ENCODE results near the gene KSR2.
"Not testable (repeated sequence)": the region's sequence is repeated elsewhere in the genome, so short reads cannot be mapped to it uniquely, and the experiment has no call there.

KSR2 gene

DNA sequence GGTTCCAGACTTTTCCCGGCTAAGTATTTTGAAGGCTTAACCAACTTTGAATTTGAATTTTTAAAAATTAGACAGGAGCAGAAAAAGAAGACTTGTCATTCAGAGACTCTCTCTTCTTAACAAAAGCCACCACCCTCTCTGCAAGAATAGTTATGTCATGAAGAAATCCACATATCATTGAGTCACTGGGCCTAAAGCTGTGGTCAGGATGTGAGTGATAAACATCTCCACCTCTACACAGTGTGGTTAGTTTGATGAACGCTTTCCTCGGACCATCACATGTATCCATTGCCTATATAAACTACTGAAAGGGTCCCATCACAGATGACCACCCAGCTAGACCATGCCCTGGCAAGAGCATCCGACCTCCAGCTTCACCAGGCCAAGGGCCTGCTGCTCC lies 226.1 kb downstream of the KSR2 start:
- DNase-seq: no peak

DNA sequence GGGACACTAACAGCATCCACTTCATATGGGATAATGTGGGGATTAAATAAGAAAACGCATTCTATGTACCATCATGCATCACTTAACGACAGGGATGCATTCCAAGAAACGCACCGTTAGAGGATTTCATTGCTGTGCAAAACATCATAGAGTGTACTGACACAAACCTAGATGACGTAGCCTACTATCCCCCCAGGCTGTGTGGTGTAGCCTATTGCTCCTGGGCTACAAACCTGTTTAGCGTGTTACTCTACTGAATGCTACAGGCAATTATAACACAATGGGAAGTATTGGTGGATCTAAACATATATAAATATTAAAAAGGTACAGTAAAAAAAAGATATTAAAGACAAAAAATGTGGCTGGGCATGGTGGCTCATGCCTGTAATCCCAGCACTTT lies 230.6 kb downstream of the KSR2 start:
- no peak for DNase-seq

DNA sequence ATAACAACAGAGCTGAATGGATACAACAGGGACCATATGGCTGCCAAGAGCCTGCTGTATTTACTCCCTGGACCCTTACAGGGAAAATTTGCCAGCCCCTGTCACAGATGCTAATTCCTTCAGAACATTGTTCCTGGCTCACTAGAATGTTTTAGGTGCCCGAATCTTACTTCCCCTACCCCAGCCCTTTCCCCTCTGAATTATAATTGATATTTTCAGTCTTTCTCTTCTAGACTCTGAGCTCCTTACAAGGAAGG lies 235.3 kb downstream of the KSR2 start:
- DNase-seq: no peak

DNA sequence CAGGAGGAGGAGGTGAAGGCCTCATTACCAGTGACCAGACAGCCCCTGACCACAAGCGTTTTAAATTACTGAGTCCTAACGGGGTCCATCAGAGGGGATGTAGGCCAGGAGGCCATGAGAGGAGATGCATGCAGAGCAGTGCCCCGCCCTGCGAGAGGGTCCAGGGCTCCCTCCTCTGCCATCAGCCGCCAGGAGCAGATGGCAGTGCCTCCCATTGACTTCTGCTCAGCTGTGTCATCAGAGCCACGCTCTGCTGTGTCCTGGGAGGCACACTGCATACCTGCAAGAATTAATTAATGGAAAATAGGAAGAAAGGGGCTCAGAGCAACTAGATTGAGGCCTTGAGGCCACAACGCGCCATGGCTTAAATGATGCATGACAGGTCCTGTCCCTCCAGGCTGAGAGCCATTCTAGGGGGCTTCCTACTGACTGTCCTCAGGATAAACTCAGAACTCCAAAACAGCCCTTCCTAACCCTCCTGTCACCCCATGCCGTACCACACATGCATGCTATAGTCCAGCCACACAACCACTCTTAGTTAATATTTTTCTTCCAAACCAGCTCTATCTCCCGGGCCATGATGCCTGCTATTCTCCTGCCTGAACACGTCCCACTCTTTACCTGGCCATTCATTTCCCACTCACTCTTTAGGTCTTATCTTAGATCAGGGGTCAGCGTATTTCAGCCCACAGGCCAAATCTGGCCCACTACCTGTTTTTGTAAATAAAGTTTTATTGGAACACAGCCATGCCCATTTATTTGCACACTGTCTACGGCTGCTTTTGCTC lies 235.8 kb downstream of the KSR2 start:
- DNase-seq: no peak

DNA sequence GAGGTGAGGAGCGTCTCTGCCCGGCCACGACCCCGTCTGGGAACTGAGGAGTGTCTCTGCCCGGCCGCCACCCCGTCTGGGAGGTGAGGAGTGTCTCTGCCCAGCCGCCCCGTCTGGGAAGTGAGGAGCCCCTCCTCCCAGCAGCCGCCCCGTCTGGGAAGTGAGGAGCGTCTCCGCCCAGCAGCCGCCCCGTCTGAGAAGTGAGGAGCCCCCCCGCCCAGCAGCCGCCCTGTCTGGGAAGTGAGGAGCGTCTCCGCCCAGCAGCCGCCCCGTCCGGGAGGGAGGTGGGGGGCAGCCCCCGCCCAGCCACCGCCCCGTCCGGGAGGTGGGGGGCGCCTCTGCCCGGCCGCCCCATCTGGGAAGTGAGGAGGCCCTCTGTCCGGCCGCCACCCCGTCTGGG lies 237.7 kb downstream of the KSR2 start:
- DNase-seq: not testable (repeated sequence)

DNA sequence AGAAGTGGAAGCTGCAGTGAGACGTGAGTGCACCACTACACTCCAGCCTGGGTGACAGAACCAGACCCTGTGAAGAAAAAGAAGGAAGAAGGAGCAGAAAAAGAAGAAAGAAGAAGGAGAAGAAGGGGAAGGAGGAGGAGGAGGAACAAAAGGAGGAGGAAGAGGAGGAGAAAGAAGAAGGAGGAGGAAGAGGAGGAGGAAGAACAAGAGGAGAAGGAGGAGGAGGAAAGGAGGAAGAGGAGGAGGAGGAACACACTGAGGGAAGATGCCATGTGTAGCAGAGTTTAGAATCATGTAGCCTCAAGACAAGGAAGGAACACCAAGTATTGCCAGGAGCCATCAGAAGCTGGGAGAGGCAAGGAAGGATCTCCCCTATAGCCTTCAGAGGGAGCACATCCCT lies 241.5 kb downstream of the KSR2 start:
- DNase-seq: no peak

DNA sequence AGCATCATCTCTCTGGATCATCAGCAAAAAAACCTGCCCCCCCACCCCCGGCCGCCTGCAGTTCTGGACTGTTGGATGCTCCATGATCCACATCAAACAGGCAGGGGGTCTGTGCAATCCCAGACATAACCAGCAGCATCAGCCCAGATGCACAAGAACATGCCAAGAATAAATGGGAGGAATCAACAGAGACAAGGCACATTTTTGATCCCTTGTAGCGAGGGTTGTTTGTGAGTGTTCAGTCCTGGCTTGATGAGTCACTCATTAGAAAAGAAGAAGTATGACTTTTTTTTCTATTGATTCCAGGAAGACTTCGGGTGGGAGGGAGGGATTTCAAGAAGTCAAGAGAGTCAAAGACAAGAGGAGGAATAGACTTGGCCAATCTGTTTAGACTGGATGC lies 244.2 kb downstream of the KSR2 start:
- peak; percentile 59 for DNase-seq

DNA sequence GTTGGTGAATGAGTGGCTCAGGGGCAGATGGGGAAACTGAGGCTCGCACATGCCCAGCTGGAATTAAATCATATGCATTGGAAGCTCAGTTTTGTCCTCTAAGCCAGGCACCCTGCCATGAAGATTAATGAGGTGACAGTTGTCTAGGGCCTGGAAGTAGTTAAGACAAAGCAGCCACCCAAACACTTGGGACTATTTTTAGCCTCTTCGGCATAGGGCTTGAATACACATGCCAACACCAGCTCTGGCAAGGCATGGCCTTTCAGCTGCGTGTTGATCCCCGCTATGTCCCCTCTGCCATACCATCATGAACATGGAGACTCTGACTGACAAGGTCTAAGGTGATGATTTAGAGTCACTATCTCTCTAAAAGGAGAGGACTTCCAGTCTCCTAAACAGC lies 250.2 kb downstream of the KSR2 start:
- DNase-seq: no peak

DNA sequence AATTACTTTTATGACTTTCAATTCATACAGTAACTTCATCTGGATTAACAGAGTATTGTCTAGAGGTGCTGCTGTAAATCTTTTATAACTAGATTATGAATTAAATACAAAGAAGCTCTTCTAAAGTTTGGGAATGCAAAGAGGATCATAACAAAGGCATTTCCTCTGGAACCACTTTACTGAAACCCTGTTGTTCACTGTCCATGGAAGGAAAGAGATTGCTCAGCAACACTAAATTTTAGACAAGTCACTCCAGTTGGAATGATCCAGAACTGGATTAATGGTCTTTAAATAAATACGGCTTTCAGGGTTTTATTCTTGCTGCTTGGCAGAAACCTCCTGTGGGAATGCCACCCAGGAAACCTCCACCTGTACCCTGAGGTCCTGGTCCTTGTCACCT lies 250.6 kb downstream of the KSR2 start:
- no peak for DNase-seq

DNA sequence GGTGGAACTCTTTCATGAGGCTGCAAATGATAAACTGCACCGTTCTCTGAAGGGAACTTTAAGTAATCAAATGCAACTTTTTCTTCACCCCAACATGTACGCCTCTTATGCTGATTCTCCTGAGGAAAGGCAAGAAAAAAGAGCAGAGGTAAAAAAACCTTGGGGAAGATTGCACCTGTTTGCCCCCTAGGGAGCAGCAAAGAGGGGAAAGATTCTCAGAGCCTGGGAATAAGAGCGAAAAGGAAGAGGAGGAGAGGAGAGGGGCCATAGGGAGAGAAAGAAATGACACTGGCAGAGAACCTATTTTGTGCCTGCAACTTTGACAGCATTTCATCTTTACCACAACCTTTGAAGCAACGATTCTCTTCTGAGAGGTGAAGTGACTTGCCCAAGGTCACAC lies 254.6 kb downstream of the KSR2 start:
- DNase-seq: no peak

DNA sequence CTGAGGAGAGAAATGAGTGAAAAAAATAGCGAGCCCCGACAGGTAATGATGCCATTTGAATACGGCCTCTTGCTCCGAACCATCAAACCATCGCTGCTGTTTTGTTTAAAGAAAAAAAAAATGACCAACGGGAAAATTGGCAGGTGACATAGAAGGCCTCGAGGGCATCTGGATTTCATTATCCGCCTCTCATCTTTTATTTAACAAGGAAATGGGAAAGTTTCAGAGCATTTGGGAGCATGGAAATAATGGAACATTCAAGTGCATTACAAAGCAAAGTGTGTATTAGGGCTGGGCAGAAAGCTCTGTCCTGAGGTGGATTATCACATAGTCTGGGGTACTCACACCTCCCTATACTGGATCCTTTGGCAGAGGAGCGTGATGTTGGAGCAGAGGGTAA lies 258.7 kb downstream of the KSR2 start:
- DNase-seq: no peak

DNA sequence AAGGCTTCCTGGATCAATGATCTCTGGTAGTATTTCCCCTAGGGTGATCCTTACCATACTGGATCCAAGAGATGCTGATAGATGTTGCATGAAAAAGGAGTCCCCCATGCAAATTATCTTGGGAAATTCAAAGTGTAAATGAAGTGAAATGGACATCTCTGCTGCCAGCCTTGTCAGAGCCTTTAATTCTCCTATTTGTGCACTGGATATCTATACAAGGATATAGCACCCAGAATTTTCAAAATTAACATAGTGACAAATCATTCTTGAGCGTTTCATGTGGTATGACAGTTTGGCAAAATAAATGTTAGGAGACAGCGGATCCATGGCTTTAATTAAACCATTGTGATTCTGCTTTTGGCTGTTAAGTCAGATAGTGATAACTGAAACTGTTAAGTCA lies 260.9 kb downstream of the KSR2 start:
- no peak for DNase-seq

DNA sequence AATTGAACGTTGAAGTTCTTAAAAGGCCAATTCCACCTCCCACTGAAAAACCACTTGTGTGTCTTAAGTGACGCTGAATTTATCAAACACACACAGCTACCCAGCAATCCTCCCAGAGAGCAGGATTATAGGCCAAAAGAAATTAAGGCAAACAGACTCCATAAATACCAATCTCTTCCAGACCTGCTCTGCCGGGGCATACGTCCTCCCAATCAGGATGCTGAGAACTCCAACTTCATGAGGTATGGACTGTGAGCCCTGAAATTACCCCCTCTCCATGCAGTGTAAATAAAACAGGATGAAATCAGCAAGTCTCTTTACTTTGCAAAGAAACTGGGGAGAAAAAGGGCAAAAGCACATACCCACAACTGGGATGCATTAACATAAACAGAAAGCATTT lies 265.2 kb downstream of the KSR2 start:
- no peak for DNase-seq

DNA sequence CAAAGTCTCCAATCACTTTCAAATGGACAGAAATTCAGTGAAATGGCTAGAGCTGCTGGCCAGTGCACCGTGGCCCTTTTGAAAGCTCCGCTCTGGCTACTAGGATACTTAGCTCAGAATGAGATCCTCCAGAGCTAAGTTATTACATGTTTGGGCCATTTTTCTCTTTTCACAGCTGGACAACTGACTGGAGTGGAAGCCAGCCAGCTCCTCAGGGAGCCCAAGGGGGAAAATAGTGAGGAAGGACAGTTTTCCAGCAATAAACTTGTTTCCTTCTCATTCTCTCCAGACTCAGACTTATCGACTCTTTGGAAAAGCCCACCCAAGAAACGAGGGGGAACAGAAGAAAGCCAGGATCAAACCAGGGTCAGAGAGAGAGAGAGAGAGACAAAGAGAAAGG lies 266.0 kb downstream of the KSR2 start:
- no peak for DNase-seq

DNA sequence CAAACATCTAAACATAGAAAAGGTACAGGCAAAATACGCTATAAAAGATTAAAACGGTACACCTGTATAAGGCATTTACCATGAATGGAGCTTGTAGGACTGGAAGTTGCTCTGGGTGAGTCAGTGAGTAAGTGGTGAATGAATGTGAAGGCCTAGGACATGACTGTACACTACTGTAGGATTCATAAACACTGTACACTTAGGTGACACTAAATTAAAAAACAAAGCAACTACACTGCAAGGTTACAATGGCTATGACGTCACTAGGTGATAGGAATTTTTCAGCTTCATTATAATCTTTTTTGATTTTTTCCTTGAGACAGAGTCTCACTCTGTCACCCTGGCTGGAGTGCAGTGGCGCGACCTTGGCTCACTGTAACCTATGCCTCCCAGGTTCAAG lies 269.2 kb downstream of the KSR2 start:
- DNase-seq: no peak

DNA sequence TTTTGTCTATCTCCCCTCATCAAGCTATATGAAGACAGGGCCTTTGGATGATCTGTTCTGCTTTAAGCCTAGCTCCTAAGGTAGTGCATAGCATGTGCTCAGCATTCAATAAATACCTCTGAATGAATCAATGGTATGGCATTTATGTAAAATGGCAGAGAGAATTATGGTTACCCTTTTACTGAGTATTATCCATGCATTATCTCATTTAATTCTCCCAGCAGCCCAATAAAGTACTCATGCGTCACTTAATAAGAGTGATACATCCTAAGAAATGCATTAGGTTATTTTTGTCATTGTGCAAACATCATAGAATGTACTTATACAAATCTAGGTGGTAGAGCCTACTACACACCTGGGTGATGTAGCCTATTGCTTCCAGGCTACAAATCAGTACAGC lies 269.7 kb downstream of the KSR2 start:
- DNase-seq: no peak

DNA sequence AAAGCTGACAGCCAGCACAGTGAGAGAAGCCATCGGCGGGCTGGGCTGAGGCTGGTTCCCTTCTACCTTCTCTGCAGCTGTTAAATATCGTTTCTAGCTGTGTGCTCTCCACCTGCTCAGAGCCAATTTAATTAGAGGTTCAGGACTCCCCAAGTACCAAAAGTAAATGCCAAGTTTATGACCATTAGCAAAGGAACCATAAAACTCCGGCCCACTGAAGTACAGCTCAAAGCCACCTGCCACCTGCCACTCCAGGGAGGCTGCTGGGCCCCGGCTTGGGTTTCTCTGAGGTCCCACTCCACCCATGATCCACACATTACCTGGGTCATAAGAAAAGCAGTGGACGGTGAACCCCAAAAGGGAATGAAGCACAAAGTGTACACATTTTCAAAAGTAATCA lies 272.8 kb downstream of the KSR2 start:
- peak; percentile 95 for DNase-seq

DNA sequence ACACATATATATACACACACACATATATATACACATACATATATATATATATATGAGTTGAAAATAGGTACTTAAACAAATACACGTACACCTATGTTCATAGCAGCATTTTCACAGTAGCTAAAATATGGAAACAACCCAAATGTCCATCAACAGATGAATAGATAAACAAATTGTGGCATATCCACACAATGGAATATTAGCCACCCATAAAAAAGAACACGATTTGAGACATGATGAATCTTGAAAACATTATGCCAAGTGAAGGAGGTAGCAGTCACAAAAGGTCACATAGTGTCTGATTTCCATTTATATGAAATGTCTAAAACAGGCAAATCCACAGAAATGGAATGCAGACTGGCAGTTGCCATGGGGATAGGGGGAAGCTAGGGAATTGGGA lies 276.3 kb downstream of the KSR2 start:
- DNase-seq: no peak

DNA sequence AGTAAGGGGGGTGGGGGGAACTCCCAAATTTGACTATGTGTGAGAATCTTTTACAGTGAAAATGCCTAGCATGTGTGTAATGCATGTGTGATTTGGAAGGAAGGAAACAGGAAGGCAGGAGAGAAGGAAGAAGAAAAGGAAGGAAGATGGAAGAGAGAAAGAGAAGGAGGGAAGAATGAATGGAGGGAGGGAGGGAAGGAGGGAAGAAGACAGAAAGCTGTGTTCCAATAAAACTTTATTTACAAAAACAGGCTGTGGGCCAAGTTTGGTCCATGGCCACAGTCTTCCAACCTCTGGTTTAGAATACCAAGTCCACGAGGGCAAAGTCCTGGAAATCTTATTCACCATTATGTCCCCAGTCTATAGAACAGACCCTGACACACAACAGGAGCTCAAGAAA lies 278.9 kb downstream of the KSR2 start:
- no peak for DNase-seq

DNA sequence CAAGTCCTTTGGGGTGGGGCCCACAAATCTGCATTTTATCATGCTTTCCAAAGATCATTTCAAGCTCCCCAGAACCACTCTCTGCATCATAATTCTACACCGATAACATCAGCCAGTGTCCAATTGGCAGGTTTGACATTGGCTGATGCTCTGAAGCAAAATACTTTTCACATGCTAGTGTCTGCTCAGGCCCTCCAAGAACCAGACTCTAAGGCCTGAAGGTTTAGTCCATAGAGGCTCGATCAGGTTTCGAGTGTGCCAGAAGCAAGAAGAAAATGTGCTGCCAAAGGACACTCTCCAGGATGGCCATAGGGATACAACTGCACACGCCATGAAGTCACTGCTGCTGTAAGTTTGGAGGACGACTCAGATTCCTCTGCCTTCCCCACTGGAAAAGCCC lies 280.3 kb downstream of the KSR2 start:
- DNase-seq: no peak

DNA sequence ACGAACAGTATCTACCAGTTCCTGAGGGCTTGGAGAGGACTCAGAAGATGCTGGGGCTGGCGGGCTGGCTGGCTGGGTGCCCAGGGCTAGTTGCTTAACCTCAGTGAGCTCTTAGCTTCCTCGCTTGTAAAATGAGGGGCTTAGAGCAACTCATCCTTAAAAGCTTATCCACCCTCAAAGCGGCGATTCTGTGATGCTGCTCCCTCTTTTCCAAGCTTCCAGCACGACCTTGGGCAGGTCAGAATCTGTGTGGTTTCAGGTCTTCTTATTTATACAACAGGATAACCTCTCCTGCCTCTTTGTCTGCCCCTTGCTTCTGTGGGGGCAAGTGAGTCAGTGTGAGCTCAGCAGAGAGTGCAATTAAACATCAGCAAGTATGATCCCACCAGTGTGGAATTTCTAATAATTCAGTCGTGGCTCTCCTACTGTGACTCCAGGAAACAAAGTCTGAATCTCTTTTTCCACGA lies 281.8 kb downstream of the KSR2 start:
- peak; percentile 80 for DNase-seq

DNA sequence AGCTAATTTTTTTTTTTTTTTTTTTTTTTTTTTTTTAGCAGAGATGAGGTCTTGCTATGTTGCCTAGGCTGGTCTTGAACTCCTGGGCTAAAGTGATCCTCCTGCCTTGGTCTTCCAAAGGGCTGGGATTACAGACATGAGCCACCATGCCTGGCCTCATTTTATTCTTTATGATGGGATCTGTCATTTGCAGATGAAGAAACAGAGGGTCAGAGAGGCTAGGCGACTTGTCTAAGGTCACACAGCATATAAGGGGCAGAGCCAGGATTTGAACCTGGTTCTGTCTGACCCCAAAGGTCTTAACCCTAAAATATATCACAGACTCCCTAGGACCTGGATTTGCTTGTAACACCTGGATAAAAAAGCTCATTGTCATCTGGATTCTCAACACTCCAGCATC lies 282.6 kb downstream of the KSR2 start:
- DNase-seq: no peak

DNA sequence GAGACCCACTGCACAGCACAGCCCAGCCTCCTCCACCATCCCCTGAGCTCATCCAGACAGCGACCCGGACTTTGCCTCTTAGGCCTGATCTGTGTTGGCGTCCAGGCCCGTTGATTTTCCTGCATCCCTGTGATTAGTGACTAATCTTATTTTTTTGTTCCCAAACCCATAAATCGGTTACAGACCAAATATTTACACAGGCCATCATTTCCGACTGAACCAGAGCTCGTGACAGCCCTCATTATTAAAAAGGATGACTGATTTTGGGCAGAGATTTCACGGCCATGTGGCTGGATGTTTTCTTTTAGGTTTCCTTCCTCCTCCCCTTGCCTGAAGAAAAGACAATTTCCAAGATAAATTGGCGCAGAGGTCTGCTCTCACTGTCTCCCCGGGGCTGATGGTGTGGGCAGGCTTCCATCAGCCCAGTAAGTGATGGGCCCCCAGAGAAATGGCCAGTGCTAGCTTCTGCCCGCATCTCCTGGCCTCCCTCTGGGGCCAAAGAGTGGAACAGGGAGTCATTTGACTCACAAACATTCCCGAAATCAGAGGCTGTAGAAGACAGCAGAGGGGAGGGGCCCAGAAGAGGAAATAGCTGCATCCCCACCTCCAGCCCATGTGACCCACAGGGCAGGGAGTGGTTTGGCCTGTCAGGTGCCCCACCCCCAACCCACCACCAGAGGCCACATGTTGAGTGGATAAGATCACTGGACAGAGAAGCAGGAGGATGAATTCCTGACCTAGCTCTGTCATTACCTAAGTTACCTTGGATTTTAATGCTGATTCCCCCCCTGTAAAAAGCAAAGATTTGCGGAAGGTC lies 283.5 kb downstream of the KSR2 start:
- DNase-seq: no peak

DNA sequence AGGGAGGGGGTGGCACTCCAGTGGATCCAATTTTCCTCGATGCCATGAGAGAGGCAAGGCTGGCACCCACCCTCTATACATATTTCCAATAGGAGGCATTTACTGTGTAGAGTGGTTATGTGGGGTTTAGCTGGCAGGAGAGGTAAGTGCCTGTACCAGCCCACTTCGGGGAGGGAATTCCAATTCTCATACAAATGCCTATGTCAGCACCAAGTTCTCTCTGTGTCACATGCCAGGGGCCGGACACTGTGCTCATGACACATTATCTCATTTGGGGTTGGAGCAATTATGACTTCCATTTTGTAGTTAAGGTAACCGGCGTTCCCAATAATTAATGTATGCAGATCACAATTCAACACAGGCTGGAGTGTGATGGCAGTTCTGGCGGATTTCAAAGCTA lies 284.3 kb downstream of the KSR2 start:
- DNase-seq: no peak

DNA sequence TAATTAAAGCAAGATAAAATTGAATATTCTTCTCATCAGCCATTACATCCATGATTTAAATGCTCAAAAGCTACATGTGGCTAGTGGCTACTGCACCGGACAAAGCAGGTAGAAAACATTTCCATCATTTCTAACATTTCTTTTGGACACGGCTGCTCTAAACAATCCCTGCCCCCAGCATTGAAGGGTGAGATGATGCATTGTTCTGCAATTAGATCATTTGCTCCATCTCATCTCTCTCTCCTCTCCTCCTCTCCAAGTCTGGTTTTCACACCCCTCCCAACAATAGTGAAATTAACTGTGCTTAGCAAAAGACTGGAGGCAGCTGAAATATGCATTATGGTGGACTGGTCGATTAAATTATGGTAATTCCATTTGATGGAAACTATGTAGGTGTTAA lies 288.5 kb downstream of the KSR2 start:
- no peak for DNase-seq
